Measurements from ENCODE around the gene PHOX2A. TPM values are rescaled to one million over a fixed set of nuclear protein-coding genes. Genes with fewer than 3 reads are reported as not detected.

Gene PHOX2A
- total RNA-seq, 1 experiment from 2014 or later = not detected

DNA sequence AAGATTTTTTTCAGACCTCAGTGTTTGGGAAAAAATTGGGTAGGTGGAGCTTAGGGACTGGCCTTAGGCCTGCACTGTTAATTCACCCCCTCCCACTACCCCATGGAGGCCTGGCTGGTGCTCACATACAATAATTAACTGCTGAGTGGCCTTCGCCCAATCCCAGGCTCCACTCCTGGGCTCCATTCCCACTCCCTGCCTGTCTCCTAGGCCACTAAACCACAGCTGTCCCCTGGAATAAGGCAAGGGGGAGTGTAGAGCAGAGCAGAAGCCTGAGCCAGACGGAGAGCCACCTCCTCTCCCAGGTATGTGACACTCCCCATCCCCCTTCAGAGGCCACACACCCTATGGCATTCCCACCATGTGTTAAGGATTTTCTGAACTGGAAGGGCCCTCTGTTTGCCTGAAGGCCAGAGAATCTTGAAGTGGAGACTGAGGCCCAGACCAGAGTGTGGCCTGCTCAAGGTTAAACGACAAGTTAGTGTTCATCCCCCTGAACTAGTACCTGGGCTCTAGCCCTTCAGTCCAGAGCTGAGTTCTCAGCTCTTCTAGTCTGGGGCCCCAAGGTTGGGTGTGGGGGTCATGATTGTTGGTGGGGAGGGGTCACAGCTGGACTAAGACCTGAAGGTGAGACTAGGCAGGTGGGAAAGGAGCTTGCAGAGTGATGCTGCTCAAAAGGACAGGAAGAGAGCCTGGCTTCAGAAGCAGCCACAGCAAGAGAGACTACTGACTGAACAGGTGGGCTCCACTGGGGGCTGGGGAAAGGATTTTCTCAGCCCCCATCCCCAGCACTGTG, 54.3 kb downstream of the PHOX2A start:
- DNase-seq (ENCODE audit: low read depth) = no peak

Other genes starting within 250 kb of the PHOX2A start
- 1.0 and 1.8 TPM in 2 replicates for gene IL18BP, start 245.3 kb downstream of the PHOX2A start, total RNA-seq (2014; rRNA removed; shearing (Covaris generic))
- 96.8 and 104 TPM in 2 replicates for gene NUMA1, start 163.6 kb downstream of the PHOX2A start, total RNA-seq (2014; rRNA removed; shearing (Covaris generic))
- 10.8 and 11.1 TPM in 2 replicates for gene LRRC51, start 163.3 kb downstream of the PHOX2A start, total RNA-seq (2014; rRNA removed; shearing (Covaris generic))
- 177 and 212 TPM in 2 replicates for gene LAMTOR1, start 140.9 kb downstream of the PHOX2A start, total RNA-seq (2014; rRNA removed; shearing (Covaris generic))
- 0.31 TPM in 1 of 2 replicates, not detected in the other for gene TOMT, start 138.3 kb downstream of the PHOX2A start, total RNA-seq (2014; rRNA removed; shearing (Covaris generic))
- 70.7 and 81.5 TPM in 2 replicates for gene ANAPC15, start 131.5 kb downstream of the PHOX2A start, total RNA-seq (2014; rRNA removed; shearing (Covaris generic))
- gene FOLR3, start 108.5 kb downstream of the PHOX2A start, total RNA-seq (2014; rRNA removed; shearing (Covaris generic)) = 0.16 TPM in 1 of 2 replicates, not detected in the other
- gene FOLR1, start 52.0 kb downstream of the PHOX2A start, total RNA-seq (2014; rRNA removed; shearing (Covaris generic)) = 0.17 TPM in 1 of 2 replicates, not detected in the other
- gene FOLR2, start 27.4 kb downstream of the PHOX2A start, total RNA-seq (2014; rRNA removed; shearing (Covaris generic)) = not detected in 2 replicates
- 64.7 and 68.8 TPM in 2 replicates for gene INPPL1, start 19.4 kb downstream of the PHOX2A start, total RNA-seq (2014; rRNA removed; shearing (Covaris generic))
- gene CLPB, start 190.4 kb upstream of the PHOX2A start, total RNA-seq (2014; rRNA removed; shearing (Covaris generic)) = 45.4 and 46.9 TPM in 2 replicates